ENCODE measurements around the gene TRIP10. TPM values are rescaled to one million over a fixed set of nuclear protein-coding genes. Genes with fewer than 3 reads are reported as not detected.

Gene TRIP10
- total RNA-seq, 1 experiment from 2014 or later, result 49.7 TPM

- peak; percentile 92 for DNase-seq (ENCODE audit: unreplicated experiment)
- no TSS peak for BruUV-seq (replicated peaks)
- Mint-ChIP-seq H3K27me3 (ENCODE audit: insufficient read depth, unreplicated experiment) (no peaks in the 10 kb centered on the region), H3K36me3 (ENCODE audit: insufficient read depth, unreplicated experiment) (peaks cover 30% of the 10 kb centered on the region), H3K4me1 (ENCODE audit: insufficient read depth, unreplicated experiment) (peaks cover 31% of the 10 kb centered on the region), H3K4me3 (ENCODE audit: unreplicated experiment) (peak overlapping the region; percentile 64), H3K9me3 (ENCODE audit: unreplicated experiment) (no peaks in the 10 kb centered on the region), H3K27ac (ENCODE audit: low read depth, unreplicated experiment) (peak overlapping the region; percentile 82)
- ChIA-PET POLR2A (interaction anchor here (7.7 kb wide), 1 partner anchor 16 kb away, joined by 189 read pairs; the partner anchor contains the start of genes GPR108 and TRIP10), CTCF (interaction anchor here (0.6 to 0.9 kb wide), 3 partner anchors 10 to 764 kb away, joined by 4 to 6 read pairs (median 4); no protein-coding TSS in a partner anchor)
- intact Hi-C loops (cut with micrococcal nuclease), result loop anchor here (5.0 kb wide), 1 partner anchor 139 kb away; no protein-coding TSS in a partner anchor
- TF ChIP-seq, protein P1, sequence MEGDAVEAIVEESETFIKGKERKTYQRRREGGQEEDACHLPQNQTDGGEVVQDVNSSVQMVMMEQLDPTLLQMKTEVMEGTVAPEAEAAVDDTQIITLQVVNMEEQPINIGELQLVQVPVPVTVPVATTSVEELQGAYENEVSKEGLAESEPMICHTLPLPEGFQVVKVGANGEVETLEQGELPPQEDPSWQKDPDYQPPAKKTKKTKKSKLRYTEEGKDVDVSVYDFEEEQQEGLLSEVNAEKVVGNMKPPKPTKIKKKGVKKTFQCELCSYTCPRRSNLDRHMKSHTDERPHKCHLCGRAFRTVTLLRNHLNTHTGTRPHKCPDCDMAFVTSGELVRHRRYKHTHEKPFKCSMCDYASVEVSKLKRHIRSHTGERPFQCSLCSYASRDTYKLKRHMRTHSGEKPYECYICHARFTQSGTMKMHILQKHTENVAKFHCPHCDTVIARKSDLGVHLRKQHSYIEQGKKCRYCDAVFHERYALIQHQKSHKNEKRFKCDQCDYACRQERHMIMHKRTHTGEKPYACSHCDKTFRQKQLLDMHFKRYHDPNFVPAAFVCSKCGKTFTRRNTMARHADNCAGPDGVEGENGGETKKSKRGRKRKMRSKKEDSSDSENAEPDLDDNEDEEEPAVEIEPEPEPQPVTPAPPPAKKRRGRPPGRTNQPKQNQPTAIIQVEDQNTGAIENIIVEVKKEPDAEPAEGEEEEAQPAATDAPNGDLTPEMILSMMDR (IDR thresholded peaks at IDR 0.05; ENCODE audit: unreplicated experiment), result no peak
Observed at GRCh38 chr19:6723108-6723618, 16.3 kb upstream of the TRIP10 start.

- intact Hi-C loops (cut with micrococcal nuclease), result loop anchor here (5.0 kb wide), 1 partner anchor 139 kb away; no protein-coding TSS in a partner anchor
- DNase-seq (ENCODE audit: unreplicated experiment), result peak; percentile 15
- Mint-ChIP-seq H3K27me3 (ENCODE audit: insufficient read depth, unreplicated experiment) (no peaks in the 10 kb centered on the region), H3K4me1 (ENCODE audit: insufficient read depth, unreplicated experiment) (peaks cover 25% of the 10 kb centered on the region), H3K4me3 (ENCODE audit: unreplicated experiment) (no peak overlapping the region), H3K27ac (ENCODE audit: low read depth, unreplicated experiment) (peak overlapping the region; percentile 82), H3K36me3 (ENCODE audit: insufficient read depth, unreplicated experiment) (peaks cover 24% of the 10 kb centered on the region), H3K9me3 (ENCODE audit: unreplicated experiment) (no peaks in the 10 kb centered on the region)
- TF ChIP-seq, protein P1 (IDR thresholded peaks at IDR 0.05; ENCODE audit: unreplicated experiment), result no peak
- POLR2A ChIA-PET, result interaction anchor here (0.6 to 7.7 kb wide), 2 partner anchors 16 to 43 kb away, joined by 4 to 189 read pairs; partner anchors contain the start of genes GPR108 and TRIP10
- no TSS peak for BruUV-seq (replicated peaks)
- CTCF ChIA-PET, result interaction anchor here (0.6 to 2.1 kb wide), 3 partner anchors 10 to 197 kb away, joined by 4 to 9 read pairs (median 4); no protein-coding TSS in a partner anchor
Observed at GRCh38 chr19:6723738-6724137, 15.7 kb upstream of the TRIP10 start.

DNA sequence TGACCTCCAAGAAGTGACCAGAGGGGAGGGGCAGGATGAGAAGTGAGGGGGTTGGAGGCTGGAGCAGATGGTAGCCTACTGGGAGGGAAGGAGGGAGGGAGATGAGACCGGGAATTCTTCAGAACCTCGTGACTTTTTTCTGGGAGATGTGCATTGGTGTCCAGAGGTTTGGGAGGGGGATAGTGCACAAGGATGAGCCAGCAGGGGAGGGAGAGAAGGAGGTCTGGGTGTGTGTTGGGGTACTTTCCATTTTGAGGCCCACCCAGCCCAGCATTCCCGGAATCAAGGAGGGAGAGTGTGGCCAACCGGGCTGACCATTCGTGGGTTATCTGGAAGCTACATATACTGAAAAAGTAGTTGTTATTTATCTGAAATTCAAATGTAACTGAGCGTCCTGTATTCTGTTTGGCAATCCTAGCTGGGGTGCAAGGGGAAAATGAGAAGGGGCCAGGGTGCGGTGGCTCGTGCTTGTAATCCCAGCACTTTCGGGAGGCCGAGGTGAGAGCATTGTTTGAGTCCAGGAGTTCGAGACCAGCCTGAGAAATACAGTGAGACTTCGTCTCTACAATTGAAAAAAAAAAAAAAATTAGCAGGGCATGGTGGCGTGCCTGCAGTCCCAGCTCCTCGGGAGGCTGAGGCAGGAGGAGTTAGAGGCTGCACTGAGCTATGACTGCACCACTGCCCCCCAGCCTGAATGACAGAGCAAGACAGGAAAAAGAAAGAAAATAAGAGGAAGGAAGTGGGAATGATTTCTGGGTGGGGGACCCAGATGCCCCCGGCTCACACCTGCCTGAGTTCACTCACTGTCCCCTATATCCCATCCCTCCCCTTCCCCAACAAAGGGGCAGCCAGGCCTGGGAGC, 14.6 kb upstream of the TRIP10 start:
- H3K4me3 Mint-ChIP-seq (ENCODE audit: unreplicated experiment), result no peak overlapping the region
- ChIA-PET CTCF (interaction anchor here (0.6 to 2.1 kb wide), 3 partner anchors 11 to 198 kb away, joined by 3 to 9 read pairs (median 4); no protein-coding TSS in a partner anchor), POLR2A (interaction anchor here (0.6 to 7.7 kb wide), 2 partner anchors 15 to 42 kb away, joined by 4 to 189 read pairs; partner anchors contain the start of genes GPR108 and TRIP10)
- TF ChIP-seq, protein P1 (IDR thresholded peaks at IDR 0.05; ENCODE audit: unreplicated experiment), result no peak
- peaks cover 18% of the 10 kb centered on the region for H3K36me3 Mint-ChIP-seq (ENCODE audit: insufficient read depth, unreplicated experiment)
- H3K27ac Mint-ChIP-seq (ENCODE audit: low read depth, unreplicated experiment), result no peak overlapping the region
- no peaks in the 10 kb centered on the region for H3K9me3 Mint-ChIP-seq (ENCODE audit: unreplicated experiment)
- BruUV-seq (replicated peaks), result no TSS peak
- DNase-seq (ENCODE audit: unreplicated experiment), result no peak
- peaks cover 29% of the 10 kb centered on the region for H3K4me1 Mint-ChIP-seq (ENCODE audit: insufficient read depth, unreplicated experiment)
- intact Hi-C loops (cut with micrococcal nuclease), result loop anchor here (5.0 kb wide), 1 partner anchor 137 kb away; no protein-coding TSS in a partner anchor
- H3K27me3 Mint-ChIP-seq (ENCODE audit: insufficient read depth, unreplicated experiment), result no peaks in the 10 kb centered on the region
